Kidney tubule cell (primary cell): ENCODE data around the gene GINS3.
"Not testable (repeated sequence)": the region's sequence is repeated elsewhere in the genome, so short reads cannot be mapped to it uniquely, and the experiment has no call there.

Experiments used
- DNase-seq: peaks from one replicate; pipeline ENCODE4 v3.0.0-alpha.2; 2018; ENCODE audit warnings: low spot score

Gene GINS3

GRCh38 chr16:58389724-58390123 lies 2.5 kb upstream of the GINS3 start:
- no peak for DNase-seq

- DNase-seq = peak; percentile 18
Measured at GRCh38 chr16:58393138-58393504, 850 bp downstream of the GINS3 start.

GRCh38 chr16:58396897-58397296 lies 4.6 kb downstream of the GINS3 start:
- DNase-seq = not testable (repeated sequence)

- peak; percentile 55 for DNase-seq
Measured at GRCh38 chr16:58399718-58400633, 7.7 kb downstream of the GINS3 start.

- DNase-seq = not testable (repeated sequence)
Measured at GRCh38 chr16:58401305-58401704, 9.0 kb downstream of the GINS3 start.

DNA sequence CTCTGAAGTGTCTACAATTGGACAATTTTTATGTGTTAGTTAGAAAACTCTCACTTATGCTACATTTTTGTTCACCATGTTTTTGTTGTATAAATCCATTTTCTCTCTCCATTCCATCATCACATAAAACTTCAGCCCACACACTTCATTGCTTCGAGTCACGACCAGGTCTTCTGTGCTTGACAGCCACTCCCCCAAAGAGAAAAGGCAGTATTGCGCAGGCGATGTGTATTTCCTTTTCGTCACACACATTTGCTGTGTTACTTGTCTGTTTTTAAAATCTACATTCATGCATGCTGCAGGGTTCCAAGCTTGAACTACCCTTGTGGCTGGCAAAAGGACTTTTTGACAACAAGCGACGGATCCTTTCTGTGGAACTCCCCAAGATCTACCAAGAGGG lies 10.5 kb downstream of the GINS3 start:
- no peak for DNase-seq

DNA sequence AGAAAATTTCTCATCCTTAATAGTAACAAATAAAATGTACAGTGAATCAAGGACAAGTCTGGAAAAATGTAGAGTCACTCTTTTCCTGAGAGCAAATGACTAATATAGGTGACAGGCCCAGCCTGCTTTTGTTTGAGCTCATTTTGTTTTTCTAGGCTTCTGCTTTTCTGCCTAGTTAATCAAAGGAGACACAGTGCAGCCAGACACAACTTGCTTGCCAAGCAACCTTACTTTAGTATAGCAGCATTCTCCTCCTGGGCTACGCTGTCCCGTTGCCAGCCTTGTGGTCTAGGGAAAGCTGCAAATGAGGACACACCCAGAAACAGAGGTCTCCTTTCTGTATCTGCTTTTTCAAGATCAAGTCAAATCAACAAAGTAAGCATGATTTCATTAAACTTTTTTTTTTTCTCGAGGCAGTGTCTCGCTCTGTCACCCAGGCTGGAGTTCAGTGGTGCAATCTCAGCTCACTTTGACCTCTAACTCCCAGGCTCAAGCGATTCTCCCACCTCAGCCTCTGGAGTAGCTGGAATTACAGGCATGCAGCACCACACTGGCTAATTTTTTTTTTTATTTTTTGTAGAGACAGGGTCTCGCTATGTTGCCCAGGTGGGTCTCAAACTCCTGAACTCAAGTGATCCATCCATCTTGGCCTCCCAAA lies 17.2 kb downstream of the GINS3 start:
- peak; percentile 66 for DNase-seq

GRCh38 chr16:58411336-58411735 lies 19.1 kb downstream of the GINS3 start:
- DNase-seq = no peak

DNA sequence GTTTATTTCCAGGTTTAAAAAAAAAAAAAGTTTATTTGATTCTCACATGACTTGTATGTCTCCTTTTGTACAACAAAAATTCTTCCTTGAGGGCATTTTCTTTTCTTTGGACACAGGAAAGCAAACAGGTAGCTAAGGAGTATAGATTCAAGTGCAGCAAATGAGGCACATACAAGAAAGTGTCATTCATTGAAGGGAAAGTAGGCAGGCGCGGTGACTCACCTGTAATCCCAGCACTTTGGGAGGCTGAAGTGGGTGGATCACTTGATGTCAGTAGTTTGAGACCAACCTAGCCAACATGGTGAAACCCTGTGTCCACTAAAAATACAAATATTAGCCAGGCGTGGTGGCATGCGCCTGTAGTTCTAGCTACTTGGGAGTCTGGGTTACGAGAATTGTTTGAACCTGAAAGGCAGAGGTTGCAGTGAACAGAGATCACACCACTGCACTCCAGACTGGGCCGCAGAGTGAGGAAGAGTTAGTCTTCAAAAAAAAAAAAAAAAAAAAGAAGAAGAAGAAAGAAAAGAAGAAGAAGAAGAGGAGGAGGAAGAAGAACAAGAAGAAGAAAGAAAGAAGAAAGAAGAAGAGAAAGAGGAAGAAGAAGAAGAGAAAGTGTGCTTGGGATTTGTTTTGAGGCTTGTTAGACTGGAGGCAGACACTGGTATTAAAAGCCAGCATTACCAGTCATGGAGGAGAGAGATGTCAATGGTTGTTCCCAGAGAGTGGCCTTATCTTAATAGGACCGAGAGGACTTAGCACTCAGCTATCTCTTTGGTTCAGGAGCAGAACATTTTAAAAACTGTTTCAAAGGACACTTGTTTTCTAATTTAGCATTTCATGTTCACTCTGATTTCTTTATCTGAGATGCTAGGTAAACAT lies 19.7 kb downstream of the GINS3 start:
- peak; percentile 35 for DNase-seq

GRCh38 chr16:58412615-58412970 lies 20.3 kb downstream of the GINS3 start:
- DNase-seq = not testable (repeated sequence)

DNA sequence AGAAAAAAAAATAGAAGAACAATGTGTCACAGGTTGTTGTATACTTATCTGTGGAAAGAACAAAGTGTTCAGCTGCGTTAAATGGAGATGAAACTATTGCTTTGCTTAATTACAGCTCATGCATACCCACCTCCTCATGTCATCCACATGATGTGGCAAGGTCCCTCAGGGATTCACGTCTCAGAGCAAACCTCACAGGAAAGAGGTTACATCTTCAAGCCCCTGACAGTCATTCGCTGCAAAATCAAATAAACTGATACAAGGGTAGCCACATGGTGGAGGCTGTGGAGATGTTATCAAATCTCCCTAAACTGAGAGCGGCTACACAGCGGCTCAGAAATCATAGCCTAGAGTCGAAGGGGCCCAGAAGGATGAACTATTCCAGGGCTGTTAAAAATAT lies 21.1 kb downstream of the GINS3 start:
- no peak for DNase-seq

DNA sequence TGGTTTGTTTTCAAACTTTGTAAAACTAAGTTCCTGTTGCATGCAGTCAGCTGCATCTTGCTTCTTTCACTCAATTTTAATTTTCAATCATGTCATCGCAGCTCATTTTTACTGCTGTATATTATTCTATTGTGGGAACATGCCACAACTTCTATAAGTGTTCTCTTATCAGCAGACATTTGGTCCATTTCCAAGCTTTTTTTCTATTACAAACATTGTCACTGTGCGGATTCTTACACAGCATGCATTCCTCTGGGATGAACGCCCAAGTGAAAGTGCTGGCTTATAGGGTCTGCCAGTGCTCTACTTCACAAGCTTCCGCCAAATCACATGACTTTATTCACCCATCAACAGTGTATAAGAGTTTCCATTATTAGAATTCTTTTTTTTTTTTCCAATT lies 22.7 kb downstream of the GINS3 start:
- DNase-seq = no peak

DNA sequence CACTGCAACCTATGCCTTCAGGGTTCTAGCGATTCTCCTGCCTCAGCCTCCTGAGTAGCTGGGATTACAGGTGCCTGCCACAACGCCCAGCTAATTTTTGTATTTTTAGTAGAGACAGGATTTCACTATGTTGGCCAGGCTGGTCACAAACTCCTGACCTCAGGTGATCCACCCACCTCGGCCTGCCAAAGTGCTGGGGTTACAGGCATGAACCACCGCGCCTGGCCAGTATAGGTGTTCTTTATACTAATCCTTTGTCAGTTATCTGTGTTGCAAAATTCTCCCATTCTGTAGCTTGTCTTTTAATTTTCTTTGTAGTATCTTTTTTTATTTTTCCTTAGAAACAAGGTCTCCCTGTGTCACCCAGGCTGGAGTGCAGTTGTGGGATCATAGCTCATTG lies 23.7 kb downstream of the GINS3 start:
- DNase-seq = not testable (repeated sequence)

- DNase-seq = no peak
Measured at GRCh38 chr16:58417035-58417434, 24.8 kb downstream of the GINS3 start.

- DNase-seq = no peak
Measured at GRCh38 chr16:58417600-58417999, 25.3 kb downstream of the GINS3 start.

GRCh38 chr16:58418026-58418425 lies 25.8 kb downstream of the GINS3 start:
- DNase-seq = no peak

DNA sequence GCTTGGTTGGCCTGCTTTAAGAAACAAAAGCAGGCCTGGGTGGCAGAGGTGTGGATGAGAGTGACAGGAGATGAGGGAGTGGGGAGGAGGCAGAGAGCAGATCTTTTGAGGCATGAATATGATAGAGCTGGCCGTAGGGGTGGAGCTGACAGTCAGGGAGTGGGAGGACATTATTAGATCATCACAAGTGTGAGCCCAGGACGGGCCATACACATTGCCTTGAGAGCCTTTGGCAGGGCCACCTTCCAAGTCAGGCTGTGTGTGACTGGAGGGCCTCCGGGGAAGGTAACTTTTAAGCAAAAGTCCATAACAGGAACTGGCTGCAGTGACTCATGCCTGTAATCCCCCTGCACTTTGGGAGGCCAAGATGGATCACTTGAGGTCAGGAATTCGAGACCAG lies 26.3 kb downstream of the GINS3 start:
- peak; percentile 65 for DNase-seq

DNA sequence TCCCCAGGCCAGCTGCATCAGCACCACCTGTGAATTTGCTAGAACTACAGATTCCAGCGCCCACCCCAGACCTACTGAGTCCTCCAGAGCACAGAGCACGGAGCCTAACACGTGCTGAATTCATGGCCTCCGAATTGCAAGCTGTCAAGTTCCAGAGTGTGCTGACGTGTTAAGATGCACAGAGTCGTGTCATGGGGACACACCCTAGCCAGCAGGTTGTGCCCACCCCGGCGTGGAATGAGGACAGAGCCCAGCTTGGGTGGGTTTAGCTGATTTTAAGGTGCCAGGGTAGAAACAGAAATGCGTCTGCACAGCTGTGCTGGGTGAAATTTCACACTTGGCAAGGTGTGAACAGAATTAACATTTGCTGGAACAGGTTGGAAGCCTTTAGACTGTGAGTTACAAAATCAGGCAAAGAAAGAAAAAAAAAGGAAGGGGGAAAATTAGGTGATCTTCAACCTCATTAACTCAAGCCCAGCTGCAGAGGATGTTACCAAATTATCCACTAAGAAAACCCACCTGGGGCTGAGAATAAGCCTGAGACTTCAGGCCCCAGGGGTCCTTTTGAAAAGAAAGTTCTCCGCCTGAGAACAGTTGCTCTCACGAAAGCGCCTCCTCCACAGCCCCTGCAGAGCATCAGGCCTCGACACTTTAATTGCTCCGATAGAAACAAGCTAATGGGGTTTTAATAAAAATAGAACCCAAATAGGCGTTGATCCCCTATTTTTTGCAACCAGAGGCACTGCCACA lies 27.1 kb downstream of the GINS3 start:
- DNase-seq = no peak

- DNase-seq = no peak
Measured at GRCh38 chr16:58421059-58421458, 28.8 kb downstream of the GINS3 start.

GRCh38 chr16:58421529-58421928 lies 29.3 kb downstream of the GINS3 start:
- peak; percentile 57 for DNase-seq

DNA sequence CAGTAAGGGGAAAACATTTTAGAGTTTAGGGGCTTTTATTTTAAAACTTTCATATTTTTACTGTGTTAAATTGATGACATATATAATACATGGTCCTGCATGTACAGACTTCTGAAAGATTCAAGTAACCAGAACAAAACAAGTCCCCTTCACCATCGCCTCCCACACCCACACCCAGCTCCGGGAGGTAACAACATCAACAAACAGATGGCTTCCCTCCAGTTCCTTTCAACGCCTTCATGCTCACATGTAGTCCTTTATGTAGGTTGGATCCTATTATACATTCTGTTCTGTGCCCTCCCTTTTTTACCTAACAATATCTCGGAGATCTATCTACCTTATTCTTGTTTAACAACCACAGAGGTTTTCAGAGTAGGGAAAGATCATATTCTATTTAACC lies 30.5 kb downstream of the GINS3 start:
- no peak for DNase-seq

DNA sequence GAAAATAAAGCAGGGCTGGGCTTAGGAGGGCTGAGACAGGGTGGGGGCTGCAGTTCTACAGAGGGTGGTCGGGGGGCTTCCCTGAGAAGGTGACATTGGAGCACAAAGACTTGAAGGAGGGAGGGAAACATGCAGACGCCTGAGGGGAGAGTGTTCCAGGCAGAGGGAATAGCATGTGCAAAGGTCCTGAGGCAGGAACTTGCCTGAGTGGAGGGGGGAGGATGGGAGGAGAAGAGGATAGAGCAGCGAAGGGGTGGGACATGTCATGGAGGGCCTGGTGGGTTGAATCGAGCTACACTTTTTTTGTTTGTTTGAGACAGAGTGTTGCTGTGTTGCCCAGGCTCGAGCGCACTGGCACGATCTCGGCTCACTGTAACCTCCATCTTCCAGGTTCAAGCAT lies 33.0 kb downstream of the GINS3 start:
- no peak for DNase-seq
